Suprapubic skin (tissue), 4 donors: ENCODE data around the gene ACAP3.

Experiments
- CTCF ChIP-seq, 2 donors: fragments of 200-600 bp in 1 of 2; fragments of 450-650 bp in 1 of 2; sonication (generic) in 1 of 2; IDR thresholded peaks; one replicate each; pipeline ENCODE4 v1.5.1; 2016 to 2019; ENCODE audit warnings: antibody characterized with exemption in 2 of 2, mild to moderate bottlenecking in 1 of 2, moderate library complexity in 1 of 2
- EP300 ChIP-seq: sonication (generic); formaldehyde crosslinking; IDR thresholded peaks from one replicate; pipeline ENCODE4 v1.6.1; 2017; ENCODE audit warnings: antibody characterized with exemption
- POLR2AphosphoS5 ChIP-seq, 3 donors: sonication (generic); formaldehyde crosslinking; IDR thresholded peaks; one replicate each; pipeline ENCODE4 v1.6.1; 2017; ENCODE audit warnings: antibody characterized with exemption in 3 of 3

GRCh38 chr1:1314237-1314586, 6.5 kb upstream of the ACAP3 start:
- TF ChIP-seq POLR2AphosphoS5 (IDR thresholded peaks at IDR 0.05) (no peak), CTCF (IDR thresholded peaks at IDR 0.05) (no peak), EP300 (no peak)
